A673 (cell line): Measurements from ENCODE around the gene H6PD. TPM values are rescaled to one million over a fixed set of nuclear protein-coding genes. Genes with fewer than 3 reads are reported as not detected.

Experiments used
- BruUV-seq: library from RNA; stranded (reverse); fragments of 400-500 nt; replicated peaks from 2 replicates; lab custom pipeline; 2021; lab: Mats Ljungman, UMichigan
- CTCF ChIA-PET: fragments of 300-600 bp; sonication (Branson Sonifier 250); formaldehyde crosslinking; loops from one replicate; lab custom pipeline; 2022; ENCODE audit warnings: antibody characterized with exemption; lab: Charles Lee
- POLR2A ChIA-PET: fragments of 300-600 bp; sonication (Branson Sonifier 250); formaldehyde crosslinking; loops from one replicate; lab custom pipeline; 2022; ENCODE audit warnings: antibody characterized with exemption; ENCODE audit not compliant: low non-redundant PET; lab: Charles Lee
- DNase-seq: peaks from one replicate; pipeline ENCODE4 v3.0.0-alpha.2; 2015; ENCODE audit warnings: low spot score
- H3K27ac ChIP-seq: fragments of 200-600 bp; sonication (generic); 2 replicates; pipeline ENCODE4 v1.5.1; 2016; ENCODE audit warnings: mixed run types, low read depth, mild to moderate bottlenecking, mixed read lengths, antibody characterized with exemption, low read length; ENCODE audit not compliant: poor library complexity, severe bottlenecking
- H3K27me3 ChIP-seq: fragments of 200-600 bp; sonication (generic); replicated peaks from 2 replicates; pipeline ENCODE4 v1.6.1; 2017; ENCODE audit warnings: mixed run types, low read depth, mild to moderate bottlenecking, mixed read lengths, antibody characterized with exemption, low read length; ENCODE audit not compliant: insufficient read depth, poor library complexity
- H3K36me3 ChIP-seq: fragments of 200-600 bp; sonication (generic); 2 replicates; pipeline ENCODE4 v1.6.1; 2016; ENCODE audit warnings: mixed run types, mild to moderate bottlenecking, mixed read lengths, antibody characterized with exemption, low read length; ENCODE audit not compliant: insufficient read depth, poor library complexity, severe bottlenecking
- H3K4me1 ChIP-seq: fragments of 200-600 bp; sonication (generic); 2 replicates; pipeline ENCODE4 v1.6.1; 2017; ENCODE audit warnings: mixed run types, mild to moderate bottlenecking, mixed read lengths, antibody characterized with exemption, low read length; ENCODE audit not compliant: insufficient read depth, poor library complexity, severe bottlenecking
- H3K4me3 ChIP-seq: fragments of 200-600 bp; sonication (generic); 2 replicates; pipeline ENCODE4 v1.5.1; 2016; ENCODE audit warnings: low read depth, mixed run types, mild to moderate bottlenecking, mixed read lengths, low read length; ENCODE audit not compliant: poor library complexity, severe bottlenecking
- H3K9me3 ChIP-seq: fragments of 200-600 bp; sonication (generic); 2 replicates; pipeline ENCODE4 v1.6.1; 2016; ENCODE audit warnings: mixed run types, low read depth, mild to moderate bottlenecking, mixed read lengths, antibody characterized with exemption, low read length; ENCODE audit not compliant: poor library complexity, severe bottlenecking
- EZH2 ChIP-seq: fragments of 200-600 bp; sonication (generic); IDR thresholded peaks from 2 replicates; pipeline ENCODE4 v1.6.1; 2017; ENCODE audit warnings: borderline replicate concordance, low read depth, mild to moderate bottlenecking, mixed read lengths, antibody characterized with exemption, low read length; ENCODE audit not compliant: poor library complexity, severe bottlenecking
- intact Hi-C: fragments of 100-400 bp; cut with micrococcal nuclease; formaldehyde crosslinking; loops from one replicate; pipeline ENCODE4 v1.10.0; 2022; ENCODE audit not compliant: unreplicated experiment
- total RNA-seq: library from RNA; stranded (reverse); gene quantifications from 2 replicates; pipeline ENCODE4 v1.2.3, GENCODE V29; 2021
- TF ChIP-seq, protein P1 (sequence below): fragments of 300-800, 200-600 bp; sonication (generic); conservative IDR thresholded peaks from 2 replicates; pipeline ENCODE4 v1.5.1; 2017; ENCODE audit warnings: low read depth, mild to moderate bottlenecking, antibody characterized with exemption, low read length, moderate library complexity, mixed read lengths

H6PD gene
- total RNA-seq, 1 experiment from 2014 or later: 6.2 TPM

DNA sequence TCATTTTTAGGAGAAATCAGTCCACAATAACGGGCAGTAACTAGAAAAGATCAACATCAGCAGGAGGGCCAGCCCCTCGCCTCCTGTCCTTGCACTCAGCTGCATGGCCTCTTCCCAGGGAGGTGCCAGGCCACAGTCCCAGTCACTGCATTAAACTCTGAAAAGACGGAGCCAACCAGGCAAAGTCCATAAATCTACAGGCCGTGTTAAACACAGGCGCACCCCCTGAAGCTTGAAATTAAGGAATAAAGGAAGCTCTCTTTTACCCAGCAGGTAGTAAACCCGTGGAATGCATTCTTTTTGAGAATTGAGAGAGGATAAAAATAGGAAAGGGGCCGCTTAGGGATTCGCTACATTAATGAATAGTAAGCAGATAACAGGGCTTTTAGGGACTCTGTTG is 18.4 kb downstream of the H6PD start:
- intact Hi-C loops: no loop called here
- no peak overlapping the region for H3K4me3 ChIP-seq
- H3K27me3 ChIP-seq: peaks cover 61% of the 10 kb centered on the region
- H3K4me1 ChIP-seq: peaks cover 20% of the 10 kb centered on the region
- DNase-seq: peak; percentile 96
- no peak for TF ChIP-seq EZH2
- TF ChIP-seq, protein P1, sequence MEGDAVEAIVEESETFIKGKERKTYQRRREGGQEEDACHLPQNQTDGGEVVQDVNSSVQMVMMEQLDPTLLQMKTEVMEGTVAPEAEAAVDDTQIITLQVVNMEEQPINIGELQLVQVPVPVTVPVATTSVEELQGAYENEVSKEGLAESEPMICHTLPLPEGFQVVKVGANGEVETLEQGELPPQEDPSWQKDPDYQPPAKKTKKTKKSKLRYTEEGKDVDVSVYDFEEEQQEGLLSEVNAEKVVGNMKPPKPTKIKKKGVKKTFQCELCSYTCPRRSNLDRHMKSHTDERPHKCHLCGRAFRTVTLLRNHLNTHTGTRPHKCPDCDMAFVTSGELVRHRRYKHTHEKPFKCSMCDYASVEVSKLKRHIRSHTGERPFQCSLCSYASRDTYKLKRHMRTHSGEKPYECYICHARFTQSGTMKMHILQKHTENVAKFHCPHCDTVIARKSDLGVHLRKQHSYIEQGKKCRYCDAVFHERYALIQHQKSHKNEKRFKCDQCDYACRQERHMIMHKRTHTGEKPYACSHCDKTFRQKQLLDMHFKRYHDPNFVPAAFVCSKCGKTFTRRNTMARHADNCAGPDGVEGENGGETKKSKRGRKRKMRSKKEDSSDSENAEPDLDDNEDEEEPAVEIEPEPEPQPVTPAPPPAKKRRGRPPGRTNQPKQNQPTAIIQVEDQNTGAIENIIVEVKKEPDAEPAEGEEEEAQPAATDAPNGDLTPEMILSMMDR: no peak
- ChIA-PET POLR2A (no interaction called here), CTCF (interaction anchor here (1.3 kb wide), 1 partner anchor 238 kb away, joined by 5 read pairs; no protein-coding TSS in a partner anchor)
- no peak overlapping the region for H3K27ac ChIP-seq
- no peaks in the 10 kb centered on the region for H3K9me3 ChIP-seq
- H3K36me3 ChIP-seq: no peaks in the 10 kb centered on the region
- no TSS peak for BruUV-seq

DNA sequence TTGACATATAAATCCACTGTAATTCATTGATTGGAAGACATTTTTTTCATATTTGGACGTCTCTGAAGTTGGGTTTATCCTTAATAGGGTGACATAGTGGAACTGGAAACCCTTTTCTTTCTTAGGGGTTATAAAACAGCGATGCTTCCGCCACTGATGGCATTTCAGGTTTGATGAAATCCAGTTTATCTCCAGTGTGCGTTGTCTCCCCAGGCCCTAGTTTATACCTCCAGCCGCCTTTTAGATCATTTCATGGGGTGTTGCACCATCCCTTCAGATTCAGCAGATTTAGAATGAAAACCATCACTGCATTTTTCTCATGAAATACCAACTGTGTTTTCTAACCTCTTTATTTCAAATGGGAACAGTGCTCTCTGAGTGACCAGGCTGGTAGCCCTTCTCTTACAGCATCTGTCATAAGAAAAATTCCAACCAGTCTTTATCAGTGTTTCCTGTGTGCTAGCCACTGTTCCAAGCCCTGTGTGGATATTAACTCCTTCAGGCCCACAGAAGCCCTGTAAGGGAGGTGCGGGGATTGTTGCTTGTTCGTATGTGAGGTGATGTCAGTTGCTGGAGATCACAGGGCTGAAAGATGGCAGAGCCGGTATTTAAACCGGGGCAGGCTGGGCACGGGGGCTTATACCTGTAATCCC is 19.0 kb downstream of the H6PD start:
- DNase-seq: no peak
- CTCF ChIA-PET: no interaction called here

DNA sequence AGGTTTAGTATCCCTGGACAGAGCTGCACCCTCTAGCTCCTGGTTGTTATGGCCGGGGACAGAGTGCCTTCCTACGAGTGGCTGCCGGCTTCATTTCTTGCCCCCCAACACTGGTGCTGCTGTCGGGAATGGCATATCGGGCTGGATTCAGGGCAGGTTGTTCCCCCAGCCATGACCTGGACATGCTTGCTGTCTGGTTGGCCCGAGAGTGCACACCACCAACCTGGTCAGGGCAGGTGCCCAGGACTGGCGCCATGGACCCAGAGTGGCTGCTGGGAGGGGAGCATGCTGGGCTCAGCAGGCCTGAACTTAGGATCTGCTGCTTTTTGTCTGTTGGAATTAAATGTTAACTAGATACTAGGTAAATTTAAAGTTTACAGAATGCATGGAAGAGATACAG is 21.8 kb downstream of the H6PD start:
- no peaks in the 10 kb centered on the region for H3K36me3 ChIP-seq
- intact Hi-C loops: no loop called here
- no TSS peak for BruUV-seq
- ChIA-PET CTCF (no interaction called here), POLR2A (no interaction called here)
- H3K4me1 ChIP-seq: peaks cover 20% of the 10 kb centered on the region
- H3K9me3 ChIP-seq: peaks cover 14% of the 10 kb centered on the region
- DNase-seq: no peak
- peaks cover 51% of the 10 kb centered on the region for H3K27me3 ChIP-seq
- no peak overlapping the region for H3K27ac ChIP-seq
- no peak overlapping the region for H3K4me3 ChIP-seq
- TF ChIP-seq EZH2: no peak
- TF ChIP-seq, protein P1: no peak

More for the DNA sequence above, 19.0 kb downstream of the H6PD start:
- no peaks in the 10 kb centered on the region for H3K36me3 ChIP-seq
- peaks cover 1% of the 10 kb centered on the region for H3K9me3 ChIP-seq
- no peak overlapping the region for H3K27ac ChIP-seq
- no peak overlapping the region for H3K4me3 ChIP-seq
- POLR2A ChIA-PET: no interaction called here
- H3K27me3 ChIP-seq: peaks cover 61% of the 10 kb centered on the region
- H3K4me1 ChIP-seq: peaks cover 20% of the 10 kb centered on the region
- TF ChIP-seq EZH2: no peak
- TF ChIP-seq, protein P1: no peak
- intact Hi-C loops: no loop called here
- no TSS peak for BruUV-seq
